GM23338 (cell line): ENCODE data around the gene AGO4. TPM values are rescaled to one million over a fixed set of nuclear protein-coding genes. Genes with fewer than 3 reads are reported as not detected.

ENCODE experiments used
- CREB1 ChIP-seq: fragments of 250-450 bp; sonication (Bioruptor Pico); IDR thresholded peaks from 2 replicates; pipeline ENCODE4 v1.5.0; 2020; ENCODE audit warnings: low read depth, mild to moderate bottlenecking, moderate library complexity
- NANOG ChIP-seq: IDR thresholded peaks from 2 replicates; pipeline ENCODE4 v1.6.1; 2016; ENCODE audit warnings: antibody characterized with exemption, borderline replicate concordance
- REST ChIP-seq: IDR thresholded peaks from one replicate; pipeline ENCODE4 v1.6.1; 2018; ENCODE audit warnings: antibody characterized with exemption; ENCODE audit not compliant: unreplicated experiment
- ZNF462 ChIP-seq: fragments of 250-450 bp; sonication (Bioruptor Pico); IDR thresholded peaks from 2 replicates; pipeline ENCODE4 v1.5.0; 2020; ENCODE audit warnings: mild to moderate bottlenecking, moderate library complexity
- polyA plus RNA-seq: library from polyadenylated mRNA; unstranded; fragments of >200 nt; fragmentation: Nextera tagmentation; extraction: Ambion mirVana; gene quantifications from 2 replicates; pipeline ENCODE4 v1.2.1, GENCODE V29; 2016
- total RNA-seq: library from RNA; depleted of rRNA; stranded (reverse); fragments of >200 nt; shearing (Covaris generic); gene quantifications from 2 replicates; pipeline ENCODE4 v1.2.3, GENCODE V29; 2014

The AGO4 gene
- total and polyA plus RNA-seq, 2 experiments from 2014 or later = 1.7 to 9.7 TPM

DNA sequence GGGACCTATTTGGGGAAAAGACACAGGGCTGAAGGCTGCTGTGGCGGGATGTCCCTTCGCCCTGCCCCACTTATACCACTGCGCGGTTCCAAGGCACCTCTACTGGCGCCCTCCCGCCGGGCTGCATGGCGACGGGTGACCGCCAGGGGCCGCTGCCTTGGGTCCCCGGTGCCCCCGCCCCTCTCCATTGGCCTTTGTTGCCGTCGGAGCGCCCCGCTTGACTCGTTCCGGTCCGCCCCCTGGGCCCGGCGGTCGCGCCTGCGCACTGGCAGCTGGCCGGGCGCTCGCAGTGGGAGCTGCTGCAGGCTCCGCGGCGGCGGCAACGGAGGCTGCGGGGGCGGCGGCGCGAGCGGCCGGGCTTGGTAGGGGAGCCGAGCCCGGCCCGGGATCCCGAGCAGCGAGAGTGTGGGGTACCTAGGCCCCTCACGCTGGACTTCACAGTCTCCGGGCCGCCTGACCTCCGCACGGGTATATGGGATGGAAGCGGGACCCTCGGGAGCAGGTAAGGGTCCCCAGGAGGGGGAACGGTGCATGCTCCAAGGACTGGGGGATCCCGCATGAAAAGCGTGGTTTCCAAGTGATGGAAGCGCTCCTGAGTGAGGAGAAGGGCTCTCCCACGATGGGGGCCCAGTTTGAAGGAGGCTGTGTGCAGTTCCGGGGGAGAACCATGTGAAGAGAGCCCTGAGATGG lies 75.3 kb downstream of the AGO4 start, which contains the start of gene AGO1 (continued):
- TF ChIP-seq ZNF462 (CRISPR knock-in tag) = no peak
- TF ChIP-seq NANOG = no peak
- TF ChIP-seq REST = peak; percentile 38
- peak; percentile 66 for TF ChIP-seq CREB1 (CRISPR knock-in tag)
